Neural crest cell (in vitro differentiated cells): ENCODE results near the gene OR1J2. TPM values are rescaled to one million over a fixed set of nuclear protein-coding genes. Genes with fewer than 3 reads are reported as not detected.
A peak's percentile ranks its signal among the peaks of the same experiment; 100 is the strongest.

Experiments
- DNase-seq: peaks from one replicate; pipeline ENCODE4 v3.0.0; 2021; ENCODE audit warnings: low read depth, mixed read lengths, low spot score
- H3K27ac Mint-ChIP-seq: one replicate; pipeline ENCODE4 v1.8.0; 2021; ENCODE audit warnings: mild to moderate bottlenecking, mixed read lengths; ENCODE audit not compliant: unreplicated experiment
- H3K27me3 Mint-ChIP-seq: 2 replicates; pipeline ENCODE4 v1.8.0; 2021; ENCODE audit warnings: low read depth, mild to moderate bottlenecking, mixed read lengths
- H3K36me3 Mint-ChIP-seq: 2 replicates; pipeline ENCODE4 v1.8.0; 2021; ENCODE audit warnings: low read depth, mild to moderate bottlenecking, mixed read lengths
- H3K4me1 Mint-ChIP-seq: 2 replicates; pipeline ENCODE4 v1.8.0; 2021; ENCODE audit warnings: mixed read lengths
- H3K4me3 Mint-ChIP-seq: one replicate; pipeline ENCODE4 v1.8.0; 2021; ENCODE audit warnings: mild to moderate bottlenecking, mixed read lengths
- H3K9me3 Mint-ChIP-seq: 2 replicates; pipeline ENCODE4 v1.8.0; 2021; ENCODE audit warnings: mixed read lengths
- CTCF ChIP-seq: fragments of 200-600 bp; sonication (generic); conservative IDR thresholded peaks from 2 replicates; pipeline ENCODE4 v1.5.0; 2021; ENCODE audit warnings: antibody characterized with exemption, mild to moderate bottlenecking
- long read RNA-seq: library from polyadenylated mRNA; unstranded; transcript quantifications from one replicate; pipeline ENCODE4 v2.0.0, GENCODE V29; 2020
- total RNA-seq: library from RNA; stranded (reverse); gene quantifications from 2 replicates; pipeline ENCODE4 v1.2.1, GENCODE V29; 2021

OR1J2 gene
- not detected in 2 replicates for total RNA-seq
- long read RNA-seq, result 0 reads

GRCh38 chr9:122510502-122510901 is at the start of gene OR1J2:
Gene OR1J2 (plus strand): TSS chr9:122510802. CDS start chr9:122510802, 0 bp downstream.
- peaks cover 3% of the 10 kb centered on the region for H3K9me3 Mint-ChIP-seq
- H3K36me3 Mint-ChIP-seq, result no peaks in the 10 kb centered on the region
- no peaks in the 10 kb centered on the region for H3K4me1 Mint-ChIP-seq
- no peak within 1 kb of the TSS for H3K4me3 Mint-ChIP-seq
- DNase-seq, result no peak
- peaks cover 57% of the 10 kb centered on the region for H3K27me3 Mint-ChIP-seq
- no peak for TF ChIP-seq CTCF
- no peak within 1 kb of the TSS for H3K27ac Mint-ChIP-seq

- Mint-ChIP-seq H3K9me3 (peaks cover 7% of the 10 kb centered on the region), H3K4me3 (no peak overlapping the region), H3K4me1 (no peaks in the 10 kb centered on the region), H3K36me3 (no peaks in the 10 kb centered on the region), H3K27ac (no peak overlapping the region), H3K27me3 (peaks cover 96% of the 10 kb centered on the region)
- no peak for DNase-seq
- TF ChIP-seq CTCF, result no peak
Observed at GRCh38 chr9:122463828-122464632, 46.6 kb upstream of the OR1J2 start.

GRCh38 chr9:122464633-122465567 is 45.7 kb upstream of the OR1J2 start:
- Mint-ChIP-seq H3K36me3 (no peaks in the 10 kb centered on the region), H3K27ac (no peak overlapping the region), H3K9me3 (peaks cover 7% of the 10 kb centered on the region), H3K4me3 (no peak overlapping the region), H3K27me3 (peaks cover 98% of the 10 kb centered on the region), H3K4me1 (no peaks in the 10 kb centered on the region)
- DNase-seq, result peak; percentile 54
- peak; percentile 86 for TF ChIP-seq CTCF

- Mint-ChIP-seq H3K27ac (no peak overlapping the region), H3K36me3 (no peaks in the 10 kb centered on the region), H3K4me1 (no peaks in the 10 kb centered on the region), H3K4me3 (no peak overlapping the region), H3K9me3 (no peaks in the 10 kb centered on the region), H3K27me3 (peaks cover 91% of the 10 kb centered on the region)
- DNase-seq, result no peak
- no peak for TF ChIP-seq CTCF
Observed at GRCh38 chr9:122466456-122466855, 44.1 kb upstream of the OR1J2 start.

GRCh38 chr9:122468735-122469134 is 41.9 kb upstream of the OR1J2 start:
- no peak for DNase-seq
- Mint-ChIP-seq H3K36me3 (no peaks in the 10 kb centered on the region), H3K9me3 (no peaks in the 10 kb centered on the region), H3K4me1 (no peaks in the 10 kb centered on the region), H3K4me3 (no peak overlapping the region), H3K27ac (no peak overlapping the region), H3K27me3 (peaks cover 90% of the 10 kb centered on the region)
- TF ChIP-seq CTCF, result no peak
